Mammary epithelial cell (primary cell): ENCODE measurements around the gene SAMD5.

Experiments used
- CTCF ChIP-seq, 2 donors: IDR thresholded peaks in 1 of 2; conservative IDR thresholded peaks in 1 of 2; 2 replicates each; pipeline ENCODE4 v1.5.1; 2011 to 2012; ENCODE audit warnings: inconsistent platforms in 2 of 2, low read length in 2 of 2, mild to moderate bottlenecking in 2 of 2, control low read depth in 1 of 2, low read depth in 1 of 2; ENCODE audit not compliant: insufficient read depth in 1 of 2; ENCODE audit errors: extremely low read depth in 1 of 2
- EZH2 ChIP-seq: IDR thresholded peaks from 2 replicates; pipeline ENCODE4 v1.6.1; 2012; ENCODE audit warnings: low read length, inconsistent platforms, borderline replicate concordance

GRCh38 chr6:147509891-147510290 lies 1.4 kb downstream of the SAMD5 start:
- no peak for TF ChIP-seq CTCF (conservative IDR thresholded peaks at IDR 0.05 in 1 of 2, IDR thresholded peaks at IDR 0.05 in 1 of 2; ENCODE audit: extremely low read depth in 1 of 2, insufficient read depth in 1 of 2, low read depth in 1 of 2, low read length in 2 of 2)
- no peak for TF ChIP-seq EZH2
